ENCODE measurements around the gene SYNE1. TPM values are rescaled to one million over a fixed set of nuclear protein-coding genes. Genes with fewer than 3 reads are reported as not detected.
"Not testable (repeated sequence)": the region's sequence is repeated elsewhere in the genome, so short reads cannot be mapped to it uniquely, and the experiment has no call there.

The SYNE1 gene
- total and polyA plus RNA-seq, 10 donors: 27.8 to 336 (median 247) TPM

DNA sequence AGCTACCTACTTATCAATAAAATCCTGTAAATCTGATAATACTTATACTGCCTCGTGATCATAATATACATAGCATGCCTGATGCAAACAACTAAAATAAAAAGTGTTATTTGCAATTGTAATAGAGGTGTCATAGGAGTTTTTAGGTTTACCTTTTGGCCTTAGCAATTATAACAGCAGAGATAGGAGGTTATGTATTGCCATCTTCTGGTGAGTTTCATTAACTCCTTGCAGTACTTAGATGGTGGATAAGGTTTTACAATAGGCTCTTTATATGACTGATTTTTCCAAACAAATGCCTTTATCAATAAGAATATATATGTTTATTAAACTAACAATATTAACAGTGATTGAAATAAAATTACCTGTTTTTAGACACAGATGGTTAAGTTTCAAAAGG lies 32.7 kb upstream of the SYNE1 start:
- no peaks in the 10 kb centered on the region for H3K27me3 ChIP-seq (replicated peaks in 1 of 7)
- H3K27ac ChIP-seq: peak overlapping the region in 1 of 8 donors; percentile 64
- peaks cover 0 to 3% (median 0%) of the 10 kb centered on the region in 8 donors for H3K9me3 ChIP-seq
- WGBS, 5 donors: 26 to 53% (median 40%) methylated on average over 1 of the region's 1 CpG
- H3K4me1 ChIP-seq: peaks cover 0 to 13% (median 2%) of the 10 kb centered on the region in 6 donors
- no peaks in the 10 kb centered on the region for H3K36me3 ChIP-seq
- intact Hi-C loops (cut with DNase I; ENCODE audit: low total_unique reads): no loop called here
- no peak overlapping the region for H3K4me3 ChIP-seq
- no peak for TF ChIP-seq POLR2A (IDR thresholded peaks at IDR 0.05)
- TF ChIP-seq, protein P1, sequence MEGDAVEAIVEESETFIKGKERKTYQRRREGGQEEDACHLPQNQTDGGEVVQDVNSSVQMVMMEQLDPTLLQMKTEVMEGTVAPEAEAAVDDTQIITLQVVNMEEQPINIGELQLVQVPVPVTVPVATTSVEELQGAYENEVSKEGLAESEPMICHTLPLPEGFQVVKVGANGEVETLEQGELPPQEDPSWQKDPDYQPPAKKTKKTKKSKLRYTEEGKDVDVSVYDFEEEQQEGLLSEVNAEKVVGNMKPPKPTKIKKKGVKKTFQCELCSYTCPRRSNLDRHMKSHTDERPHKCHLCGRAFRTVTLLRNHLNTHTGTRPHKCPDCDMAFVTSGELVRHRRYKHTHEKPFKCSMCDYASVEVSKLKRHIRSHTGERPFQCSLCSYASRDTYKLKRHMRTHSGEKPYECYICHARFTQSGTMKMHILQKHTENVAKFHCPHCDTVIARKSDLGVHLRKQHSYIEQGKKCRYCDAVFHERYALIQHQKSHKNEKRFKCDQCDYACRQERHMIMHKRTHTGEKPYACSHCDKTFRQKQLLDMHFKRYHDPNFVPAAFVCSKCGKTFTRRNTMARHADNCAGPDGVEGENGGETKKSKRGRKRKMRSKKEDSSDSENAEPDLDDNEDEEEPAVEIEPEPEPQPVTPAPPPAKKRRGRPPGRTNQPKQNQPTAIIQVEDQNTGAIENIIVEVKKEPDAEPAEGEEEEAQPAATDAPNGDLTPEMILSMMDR (IDR thresholded peaks at IDR 0.05 in 8 of 11, conservative IDR thresholded peaks at IDR 0.05 in 3 of 11): peak in 8 of 11 experiments; percentile 18 to 55 (median 32)
- no peak for DNase-seq

GRCh38 chr6:152661776-152662175 lies 24.6 kb upstream of the SYNE1 start:
- no peaks in the 10 kb centered on the region for H3K9me3 ChIP-seq
- TF ChIP-seq, protein P1 (IDR thresholded peaks at IDR 0.05 in 8 of 11, conservative IDR thresholded peaks at IDR 0.05 in 3 of 11): no peak
- TF ChIP-seq POLR2AphosphoS5 (IDR thresholded peaks at IDR 0.05) (no peak), POLR2A (IDR thresholded peaks at IDR 0.05) (no peak)
- H3K36me3 ChIP-seq: no peaks in the 10 kb centered on the region
- no peak overlapping the region for H3K27ac ChIP-seq
- DNase-seq: no peak
- intact Hi-C loops (cut with DNase I; ENCODE audit: low total_unique reads): no loop called here
- WGBS, 5 donors: 92 to 97% (median 95%) methylated on average over 3 of the region's 3 CpGs
- H3K4me1 ChIP-seq: no peaks in the 10 kb centered on the region
- H3K4me3 ChIP-seq: no peak overlapping the region
- H3K27me3 ChIP-seq (replicated peaks in 1 of 7): no peaks in the 10 kb centered on the region

DNA sequence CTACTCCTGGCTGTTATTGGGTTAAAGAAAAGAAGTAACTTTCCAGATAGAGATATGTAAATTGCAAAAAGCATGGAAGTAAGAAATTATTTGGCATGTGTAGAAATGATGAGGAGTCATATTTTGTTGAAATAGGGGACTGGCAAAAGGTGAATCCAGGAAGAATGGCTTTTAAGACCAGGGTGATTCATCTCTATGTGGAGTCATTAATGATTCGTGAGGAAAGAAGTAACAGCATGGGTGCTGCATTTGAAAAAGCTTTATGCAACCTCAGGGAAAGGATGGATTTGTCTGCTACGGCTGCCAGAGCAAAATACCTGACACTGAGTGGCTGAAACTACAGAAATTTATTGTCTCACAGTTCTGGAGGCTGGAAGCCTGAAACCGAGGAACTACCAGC lies 14.8 kb upstream of the SYNE1 start:
- H3K27me3 ChIP-seq (replicated peaks in 1 of 7): no peaks in the 10 kb centered on the region
- H3K9me3 ChIP-seq: no peaks in the 10 kb centered on the region
- H3K4me1 ChIP-seq: no peaks in the 10 kb centered on the region
- DNase-seq: no peak
- TF ChIP-seq POLR2AphosphoS5 (IDR thresholded peaks at IDR 0.05) (no peak), POLR2A (IDR thresholded peaks at IDR 0.05) (no peak)
- TF ChIP-seq, protein P1 (IDR thresholded peaks at IDR 0.05 in 8 of 11, conservative IDR thresholded peaks at IDR 0.05 in 3 of 11): no peak
- intact Hi-C loops (cut with DNase I; ENCODE audit: low total_unique reads): no loop called here
- no peak overlapping the region for H3K27ac ChIP-seq
- WGBS, 5 donors: 67 to 93% (median 83%) methylated on average over 3 of the region's 3 CpGs
- no peak overlapping the region for H3K4me3 ChIP-seq
- H3K36me3 ChIP-seq: no peaks in the 10 kb centered on the region

DNA sequence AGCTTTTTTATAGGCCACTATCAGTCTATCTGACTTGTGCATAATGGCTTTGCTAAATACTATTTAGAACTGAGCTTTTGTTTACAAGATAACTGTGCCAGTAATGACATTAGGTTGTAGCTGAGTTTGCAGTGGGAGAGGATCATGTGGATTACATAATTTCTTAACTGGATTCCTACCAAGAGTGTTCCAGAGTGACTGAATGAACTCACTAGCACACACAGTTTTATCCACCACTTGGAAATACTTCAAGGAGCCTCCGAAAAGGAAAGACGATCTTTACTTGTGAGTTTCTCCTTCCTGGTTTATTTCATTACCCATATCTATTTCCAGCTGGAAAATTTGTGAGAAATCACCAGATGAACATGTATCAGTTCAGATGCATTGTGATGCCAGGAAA lies 10.9 kb upstream of the SYNE1 start:
- no peak overlapping the region for H3K27ac ChIP-seq

DNA sequence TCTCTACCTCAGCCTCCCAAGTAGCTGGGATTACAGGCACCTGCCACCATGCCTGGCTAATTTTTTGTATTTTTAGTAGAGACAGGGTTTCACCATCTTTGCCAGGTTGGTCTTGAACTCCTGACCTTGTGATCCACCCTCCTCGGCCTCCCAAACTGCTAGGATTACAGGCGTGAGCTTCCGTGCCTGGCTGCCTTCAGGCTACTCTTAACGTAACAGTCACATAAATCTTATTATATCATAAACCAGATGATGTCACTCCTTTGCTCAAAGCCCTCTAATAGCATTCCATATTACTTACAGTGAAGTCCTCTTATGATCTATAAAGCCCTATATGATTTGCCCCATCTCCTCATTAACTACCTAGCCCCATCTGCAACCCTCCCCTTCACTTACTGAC lies 9.6 kb upstream of the SYNE1 start:
- H3K27me3 ChIP-seq (replicated peaks in 1 of 7); intact Hi-C loops (cut with DNase I; ENCODE audit: low total_unique reads); H3K4me3 ChIP-seq; H3K9me3 ChIP-seq; H3K27ac ChIP-seq; H3K4me1 ChIP-seq; DNase-seq; H3K36me3 ChIP-seq: not testable (repeated sequence)
- 85 to 90% (median 90%) methylated on average over 4 of the region's 4 CpGs for WGBS, 5 donors

More for the DNA sequence above, 10.9 kb upstream of the SYNE1 start:
- H3K4me1 ChIP-seq: no peaks in the 10 kb centered on the region
- TF ChIP-seq POLR2AphosphoS5 (IDR thresholded peaks at IDR 0.05) (no peak), POLR2A (IDR thresholded peaks at IDR 0.05) (no peak)
- TF ChIP-seq, protein P1 (IDR thresholded peaks at IDR 0.05 in 8 of 11, conservative IDR thresholded peaks at IDR 0.05 in 3 of 11): no peak
- intact Hi-C loops (cut with DNase I; ENCODE audit: low total_unique reads): no loop called here
- no peak overlapping the region for H3K4me3 ChIP-seq
- H3K27me3 ChIP-seq (replicated peaks in 1 of 7): peaks cover 0 to 5% (median 0%) of the 10 kb centered on the region in 7 donors
- 66 to 94% (median 86%) methylated on average over 2 of the region's 2 CpGs for WGBS, 5 donors
- H3K9me3 ChIP-seq: no peaks in the 10 kb centered on the region
- no peaks in the 10 kb centered on the region for H3K36me3 ChIP-seq
- DNase-seq: no peak
